HL-60/S4 treated with retinoic acid at 250 ng/mL for 4 days and 3 days (cell line): ENCODE data around the gene COL7A1.

Source experiments
- in situ Hi-C: fragments of 300-500 bp; cut with MboI; formaldehyde crosslinking; loops from 2 replicates; pipeline ENCODE4 v1.7.0; 2022; ENCODE audit warnings: low sequenced_read_pairs

Gene COL7A1

DNA sequence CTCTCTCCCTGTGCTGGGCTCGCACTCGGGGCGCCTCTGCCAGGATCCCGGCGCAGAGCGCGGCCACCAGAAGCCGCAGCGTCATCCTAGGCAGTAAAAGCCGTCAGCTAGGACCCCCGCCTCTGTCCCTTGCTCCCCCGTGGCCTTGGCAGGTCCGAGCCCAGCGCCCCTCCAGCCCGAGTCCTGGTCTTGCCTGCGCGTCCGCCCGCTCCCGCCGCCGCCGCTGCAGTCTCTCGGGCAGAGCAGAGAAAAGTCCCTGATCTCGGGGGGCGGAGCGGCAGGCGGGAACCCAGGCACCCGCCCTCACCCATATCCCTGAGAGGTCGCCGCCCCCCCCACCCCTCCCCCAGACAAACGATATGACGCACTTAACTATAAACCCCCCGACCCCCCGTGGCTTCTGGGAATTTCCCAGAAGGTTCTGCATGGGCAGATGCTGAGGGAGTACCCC is at the start of gene COL7A1:
TSS of gene COL7A1 (minus strand) at position 255 of the 451 bp plus-strand sequence. CDS start at position 85, 170 bp downstream.
- in situ Hi-C loops = no loop called here

DNA sequence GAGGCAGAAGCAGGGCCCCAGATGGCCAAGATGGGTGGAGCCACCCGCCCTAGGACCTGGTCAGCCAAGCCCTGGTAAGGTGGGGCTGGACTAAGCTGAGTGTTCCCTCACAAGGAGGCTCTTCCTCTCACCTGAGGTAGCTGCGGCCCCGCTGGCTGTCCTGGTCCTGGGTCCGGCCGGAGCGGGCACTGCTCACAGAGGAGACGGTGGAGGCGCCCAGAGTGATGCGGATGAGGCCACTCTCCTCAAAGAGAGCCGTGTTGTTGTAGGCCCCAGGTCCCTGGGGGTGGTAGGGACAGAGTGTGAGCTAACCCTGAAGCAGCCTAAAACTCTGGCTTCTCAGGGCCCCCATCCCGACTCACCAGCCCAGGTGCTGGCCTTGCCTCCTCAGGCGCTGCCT is 47.5 kb upstream of the COL7A1 start:
- in situ Hi-C loops = no loop called here

DNA sequence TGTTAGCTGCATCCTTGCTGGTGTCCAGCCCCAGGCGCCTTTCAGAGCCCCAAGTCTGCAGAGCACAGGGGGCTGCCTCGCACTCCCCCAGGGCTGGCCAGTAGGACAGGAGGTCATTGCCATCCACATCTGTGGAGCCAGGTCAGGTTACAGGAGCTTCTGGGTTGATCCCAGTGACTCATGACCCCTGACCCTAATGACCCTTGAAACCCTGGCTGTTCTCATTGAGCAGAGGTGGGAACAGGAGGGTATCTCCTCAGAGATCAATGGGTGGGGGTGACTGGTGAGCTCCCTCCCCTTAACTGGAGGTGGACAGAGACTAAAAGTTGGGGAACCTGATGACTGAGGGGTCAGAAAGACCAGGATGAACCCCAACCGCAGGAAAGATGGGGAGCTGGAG is 46.3 kb upstream of the COL7A1 start:
- in situ Hi-C loops = no loop called here

GRCh38 chr3:48639944-48640606 is 44.9 kb upstream of the COL7A1 start:
- in situ Hi-C loops = no loop called here

- in situ Hi-C loops = no loop called here
These were observed 42.2 kb upstream of the COL7A1 start for GRCh38 chr3:48637305-48637704.

- in situ Hi-C loops = no loop called here
These were observed 41.1 kb upstream of the COL7A1 start for GRCh38 chr3:48636149-48636655.

DNA sequence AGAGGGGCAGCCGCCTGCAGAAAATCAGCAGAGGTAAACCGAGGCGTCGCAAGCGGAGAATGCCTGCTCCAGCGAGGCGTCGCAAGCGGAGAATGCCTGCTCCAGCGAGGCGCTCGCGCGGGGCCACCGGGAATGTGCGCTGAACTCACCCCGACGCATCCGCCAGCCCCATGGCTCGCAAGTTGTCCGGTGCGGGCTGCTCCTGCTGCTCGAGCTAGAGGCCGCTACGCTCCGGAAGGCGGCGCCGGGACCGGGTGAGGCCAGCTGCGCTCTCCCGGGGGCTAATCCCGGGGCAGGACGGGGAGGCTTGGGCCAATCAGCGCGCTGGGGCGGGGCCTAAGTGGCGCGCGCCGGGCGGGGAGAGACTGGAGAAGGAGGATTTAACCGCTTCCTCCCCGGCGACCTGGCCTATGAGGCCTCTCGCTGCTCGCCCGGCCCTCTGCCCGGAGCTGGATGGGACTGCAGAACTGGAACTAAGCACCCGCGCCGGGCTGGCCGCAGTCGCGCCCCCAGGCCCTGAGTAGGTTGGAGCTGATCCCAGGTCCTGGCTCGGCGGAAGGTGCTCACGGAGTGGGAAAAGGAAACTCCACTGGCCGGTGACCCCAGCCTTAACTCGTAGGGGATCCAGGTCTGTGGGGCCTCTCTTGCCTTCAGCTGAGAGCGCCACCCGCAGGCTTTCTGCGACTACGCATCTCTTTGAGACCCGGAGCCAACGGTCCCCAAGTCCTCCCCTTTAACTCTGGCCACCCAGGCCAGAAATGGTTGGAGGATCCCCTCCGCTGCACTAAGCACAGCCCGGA is 40.3 kb upstream of the COL7A1 start, which contains the start of gene SLC26A6:
TSS of gene SLC26A6 (minus strand) at position 240 of the 800 bp plus-strand sequence. CDS start at position 172, 68 bp downstream.
- in situ Hi-C loops = no loop called here

- in situ Hi-C loops = no loop called here
These were observed 39.6 kb upstream of the COL7A1 start for GRCh38 chr3:48634661-48635221.

DNA sequence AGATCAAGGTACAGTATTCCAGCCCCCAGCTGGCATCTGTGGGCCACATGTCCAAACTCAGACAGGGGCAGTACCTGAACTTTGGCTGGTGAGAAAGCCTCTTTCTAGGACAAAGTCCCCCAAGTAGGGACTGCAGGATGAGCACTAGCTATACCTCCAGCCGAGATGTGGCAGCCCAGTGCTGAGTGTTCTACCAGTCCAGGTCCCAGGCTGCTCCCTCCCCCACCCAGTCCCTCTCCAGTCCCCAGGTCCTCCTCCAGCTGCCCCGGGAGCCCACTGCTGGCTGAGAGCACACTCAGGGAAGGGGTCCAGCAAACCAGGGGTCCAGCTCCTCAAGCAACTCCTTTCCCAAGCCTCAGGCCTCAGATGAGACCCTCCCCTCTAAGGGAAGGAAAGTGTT is 38.6 kb upstream of the COL7A1 start:
- in situ Hi-C loops = no loop called here

GRCh38 chr3:48633256-48633655 is 38.1 kb upstream of the COL7A1 start:
- in situ Hi-C loops = no loop called here

- in situ Hi-C loops = no loop called here
These were observed 36.7 kb upstream of the COL7A1 start for GRCh38 chr3:48631516-48632448.

DNA sequence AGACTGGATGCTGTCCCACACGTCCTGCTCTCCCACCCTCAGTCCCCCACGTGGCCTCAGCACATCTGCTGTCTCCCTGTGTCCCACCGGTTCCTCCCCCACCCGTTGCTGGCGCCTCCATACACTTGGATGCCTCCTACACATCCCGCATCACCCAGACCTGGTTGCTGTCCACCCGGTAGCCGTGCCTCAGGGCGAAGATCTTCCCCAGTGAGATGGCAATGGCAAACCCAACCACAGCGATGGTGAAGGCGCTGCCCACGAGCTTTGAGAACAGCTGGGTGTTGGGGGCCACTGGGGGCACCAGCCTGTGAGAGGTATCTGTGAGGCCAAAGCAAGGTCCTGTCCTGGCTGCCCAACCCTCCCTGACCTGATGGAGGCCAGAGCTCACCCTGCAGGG is 35.7 kb upstream of the COL7A1 start:
- in situ Hi-C loops = no loop called here

DNA sequence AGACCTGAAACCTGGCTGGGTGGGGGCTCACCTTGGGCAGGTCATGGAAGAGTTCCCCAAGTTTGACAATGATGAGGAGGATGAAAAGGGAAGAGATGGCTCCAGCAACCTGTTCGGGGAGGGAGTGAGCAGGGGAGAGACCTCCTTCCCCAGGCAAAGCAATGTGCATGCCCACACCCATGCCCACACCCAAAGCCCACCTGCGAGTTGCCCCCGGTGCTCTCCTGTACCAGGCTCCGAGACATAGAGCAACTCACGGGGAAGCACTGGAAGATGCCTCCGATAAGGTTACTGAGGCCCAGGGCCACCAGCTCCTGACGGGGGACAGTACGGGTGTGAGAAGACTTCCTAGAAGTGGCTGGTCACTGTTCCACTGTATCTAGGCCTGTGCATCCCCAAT is 35.3 kb upstream of the COL7A1 start:
- in situ Hi-C loops = no loop called here

GRCh38 chr3:48629894-48630293 is 34.8 kb upstream of the COL7A1 start:
- in situ Hi-C loops = no loop called here

GRCh38 chr3:48628277-48629017 is 33.3 kb upstream of the COL7A1 start:
- in situ Hi-C loops = no loop called here

- in situ Hi-C loops = no loop called here
These were observed 30.5 kb upstream of the COL7A1 start for GRCh38 chr3:48625600-48625999.

- in situ Hi-C loops = no loop called here
These were observed 29.6 kb upstream of the COL7A1 start for GRCh38 chr3:48624767-48625166.

DNA sequence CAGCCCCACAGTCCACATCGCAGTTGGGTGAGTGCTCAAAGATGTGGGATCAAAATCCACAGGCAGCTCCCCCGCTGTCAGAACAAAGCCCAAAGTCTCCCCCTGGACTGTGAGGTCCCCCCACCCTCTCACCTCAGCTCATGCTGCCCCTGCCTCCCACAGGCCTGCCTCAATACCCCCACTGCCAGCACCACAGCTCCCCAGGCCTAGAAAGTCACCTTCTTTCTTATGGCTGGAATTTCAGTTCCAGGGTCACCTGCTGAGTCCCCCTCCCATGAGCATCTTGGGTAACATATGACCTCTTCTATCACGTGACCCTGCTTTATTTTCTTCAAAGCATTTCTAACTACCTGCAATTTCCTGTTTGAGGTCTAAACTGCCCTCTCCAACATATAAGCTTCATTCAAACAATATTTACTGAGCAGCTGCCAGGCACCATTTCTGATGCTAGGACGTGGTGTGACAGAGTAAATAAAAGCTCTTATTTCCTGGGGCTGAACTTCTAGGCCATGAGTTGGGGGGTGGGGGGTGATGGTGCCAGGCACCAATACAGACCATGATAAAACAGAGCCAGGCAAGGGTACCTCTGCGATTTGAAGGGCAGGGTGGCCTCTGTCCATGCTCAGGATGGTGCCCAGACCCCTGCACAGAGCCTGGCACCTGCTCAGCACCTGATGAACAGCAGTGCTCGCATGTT is 28.9 kb upstream of the COL7A1 start:
- in situ Hi-C loops = no loop called here

- in situ Hi-C loops = no loop called here
These were observed 26.3 kb upstream of the COL7A1 start, which contains the start of gene TMEM89 for GRCh38 chr3:48621461-48621869. TMEM89 (minus strand) TSS chr3:48621769; CDS start chr3:48621756, 13 bp downstream.
